SK-N-SH treated with all-trans-retinoic acid at 6 μM for 48 hours (cell line): ENCODE measurements around the gene MRPL30.

ENCODE experiments used
- ATAC-seq: fragments of 200-7000 bp; cut with Tn5 transposase; 3 replicates; pipeline ENCODE4 v1.9.1; 2020; ENCODE audit warnings: mild to moderate bottlenecking, moderate library complexity
- ARNTL ChIP-seq: fragments of 450-650 bp; formaldehyde crosslinking; IDR thresholded peaks from 2 replicates; pipeline ENCODE4 v1.5.0; 2020; ENCODE audit warnings: low read depth, mild to moderate bottlenecking, moderate library complexity, borderline replicate concordance
- BACH2 ChIP-seq: fragments of 250-450 bp; sonication (Bioruptor Pico); IDR thresholded peaks from 2 replicates; pipeline ENCODE4 v1.9.0; 2021; ENCODE audit warnings: mild to moderate bottlenecking, borderline replicate concordance
- CSDC2 ChIP-seq: fragments of 250-450 bp; sonication (Bioruptor Pico); IDR thresholded peaks from 2 replicates; pipeline ENCODE4 v1.5.0; 2020; ENCODE audit warnings: mild to moderate bottlenecking, moderate library complexity
- ESRRG ChIP-seq: fragments of 250-450 bp; sonication (Bioruptor Pico); IDR thresholded peaks from 2 replicates; pipeline ENCODE4 v1.6.1; 2021; ENCODE audit warnings: mild to moderate bottlenecking
- GLIS3 ChIP-seq: fragments of 250-450 bp; sonication (Bioruptor Pico); IDR thresholded peaks from 2 replicates; pipeline ENCODE4 v1.5.0; 2020; ENCODE audit warnings: mild to moderate bottlenecking, moderate library complexity
- ISL1 ChIP-seq: fragments of 250-450 bp; sonication (Bioruptor Pico); IDR thresholded peaks from 2 replicates; pipeline ENCODE4 v2.1.2; 2022; ENCODE audit warnings: mild to moderate bottlenecking, moderate library complexity
- OSR1 ChIP-seq: fragments of 250-450 bp; sonication (Bioruptor Pico); IDR thresholded peaks from 2 replicates; pipeline ENCODE4 v1.8.0; 2022; ENCODE audit warnings: moderate library complexity, mild to moderate bottlenecking, inconsistent platforms
- PATZ1 ChIP-seq: fragments of 250-450 bp; sonication (Bioruptor Pico); IDR thresholded peaks from 2 replicates; pipeline ENCODE4 v1.8.0; 2020; ENCODE audit warnings: mild to moderate bottlenecking, moderate library complexity, borderline replicate concordance
- PPARA ChIP-seq: fragments of 250-450 bp; sonication (Bioruptor Pico); IDR thresholded peaks from 2 replicates; pipeline ENCODE4 v1.5.0; 2020; ENCODE audit warnings: mild to moderate bottlenecking, borderline replicate concordance
- RARB ChIP-seq: fragments of 250-450 bp; sonication (Bioruptor Pico); IDR thresholded peaks from 2 replicates; pipeline ENCODE4 v1.8.0; 2021; ENCODE audit warnings: mild to moderate bottlenecking, moderate library complexity
- SNAI2 ChIP-seq: fragments of 250-450 bp; sonication (Bioruptor Pico); IDR thresholded peaks from 2 replicates; pipeline ENCODE4 v1.5.0; 2020; ENCODE audit warnings: mild to moderate bottlenecking, moderate library complexity
- TCF4 ChIP-seq: fragments of 250-450 bp; sonication (Bioruptor Pico); IDR thresholded peaks from 2 replicates; pipeline ENCODE4 v1.8.0; 2021; ENCODE audit warnings: mild to moderate bottlenecking, moderate library complexity, borderline replicate concordance
- TOX ChIP-seq: fragments of 250-450 bp; sonication (Bioruptor Pico); IDR thresholded peaks from 2 replicates; pipeline ENCODE4 v1.8.0; 2021; ENCODE audit warnings: mild to moderate bottlenecking, moderate library complexity, borderline replicate concordance
- TSHZ2 ChIP-seq: fragments of 250-450 bp; sonication (Bioruptor Pico); IDR thresholded peaks from 2 replicates; pipeline ENCODE4 v1.5.0; 2020; ENCODE audit warnings: mild to moderate bottlenecking, moderate library complexity
- ZC3H10 ChIP-seq: fragments of 250-450 bp; sonication (Bioruptor Pico); IDR thresholded peaks from 2 replicates; pipeline ENCODE4 v1.5.1; 2021; ENCODE audit warnings: mild to moderate bottlenecking, moderate library complexity
- ZFP3 ChIP-seq: fragments of 250-450 bp; sonication (Bioruptor Pico); IDR thresholded peaks from 2 replicates; pipeline ENCODE4 v1.5.0; 2020; ENCODE audit warnings: mild to moderate bottlenecking, moderate library complexity
- ZFP30 ChIP-seq: fragments of 450-650 bp; formaldehyde crosslinking; IDR thresholded peaks from 2 replicates; pipeline ENCODE4 v1.5.0; 2022; ENCODE audit warnings: mild to moderate bottlenecking, moderate library complexity
- ZNF565 ChIP-seq: fragments of 450-650 bp; formaldehyde crosslinking; conservative IDR thresholded peaks from 2 replicates; pipeline ENCODE4 v1.5.0; 2020; ENCODE audit warnings: low read depth, mild to moderate bottlenecking, moderate library complexity
- ZNF70 ChIP-seq: fragments of 450-650 bp; formaldehyde crosslinking; IDR thresholded peaks from 2 replicates; pipeline ENCODE4 v1.5.0; 2020; ENCODE audit warnings: mild to moderate bottlenecking, moderate library complexity
- ZNF8 ChIP-seq: fragments of 450-650 bp; formaldehyde crosslinking; IDR thresholded peaks from 2 replicates; pipeline ENCODE4 v1.5.0; 2020; ENCODE audit warnings: mild to moderate bottlenecking, moderate library complexity
- TF ChIP-seq, protein P1 (sequence below): fragments of 250-450 bp; sonication (Bioruptor Pico); IDR thresholded peaks from 2 replicates; pipeline ENCODE4 v1.5.1; 2020; ENCODE audit warnings: low read depth, mild to moderate bottlenecking, moderate library complexity
- TF ChIP-seq, protein P2 (sequence below): fragments of 250-450 bp; sonication (Bioruptor Pico); IDR thresholded peaks from 2 replicates; pipeline ENCODE4 v1.8.0; 2021; ENCODE audit warnings: low read depth, mild to moderate bottlenecking, moderate library complexity, borderline replicate concordance
- TF ChIP-seq, protein P3 (sequence below): fragments of 250-450 bp; sonication (Bioruptor Pico); IDR thresholded peaks from 2 replicates; pipeline ENCODE4 v1.5.1; 2021; ENCODE audit warnings: mild to moderate bottlenecking, moderate library complexity

The MRPL30 gene

GRCh38 chr2:99159594-99159993 lies 21.4 kb upstream of the MRPL30 start:
- ATAC-seq, result no peak
- TF ChIP-seq ZC3H10 (CRISPR knock-in tag) (no peak), BACH2 (CRISPR knock-in tag) (no peak), TCF4 (CRISPR knock-in tag) (no peak), GLIS3 (no peak), SNAI2 (no peak), OSR1 (CRISPR knock-in tag) (no peak), RARB (CRISPR knock-in tag) (no peak), ESRRG (CRISPR knock-in tag) (no peak), TSHZ2 (CRISPR knock-in tag) (no peak), ZFP30 (CRISPR knock-in tag) (no peak)
- TF ChIP-seq, protein P1, sequence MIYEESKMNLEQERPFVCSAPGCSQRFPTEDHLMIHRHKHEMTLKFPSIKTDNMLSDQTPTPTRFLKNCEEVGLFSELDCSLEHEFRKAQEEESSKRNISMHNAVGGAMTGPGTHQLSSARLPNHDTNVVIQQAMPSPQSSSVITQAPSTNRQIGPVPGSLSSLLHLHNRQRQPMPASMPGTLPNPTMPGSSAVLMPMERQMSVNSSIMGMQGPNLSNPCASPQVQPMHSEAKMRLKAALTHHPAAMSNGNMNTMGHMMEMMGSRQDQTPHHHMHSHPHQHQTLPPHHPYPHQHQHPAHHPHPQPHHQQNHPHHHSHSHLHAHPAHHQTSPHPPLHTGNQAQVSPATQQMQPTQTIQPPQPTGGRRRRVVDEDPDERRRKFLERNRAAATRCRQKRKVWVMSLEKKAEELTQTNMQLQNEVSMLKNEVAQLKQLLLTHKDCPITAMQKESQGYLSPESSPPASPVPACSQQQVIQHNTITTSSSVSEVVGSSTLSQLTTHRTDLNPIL, result no peak

DNA sequence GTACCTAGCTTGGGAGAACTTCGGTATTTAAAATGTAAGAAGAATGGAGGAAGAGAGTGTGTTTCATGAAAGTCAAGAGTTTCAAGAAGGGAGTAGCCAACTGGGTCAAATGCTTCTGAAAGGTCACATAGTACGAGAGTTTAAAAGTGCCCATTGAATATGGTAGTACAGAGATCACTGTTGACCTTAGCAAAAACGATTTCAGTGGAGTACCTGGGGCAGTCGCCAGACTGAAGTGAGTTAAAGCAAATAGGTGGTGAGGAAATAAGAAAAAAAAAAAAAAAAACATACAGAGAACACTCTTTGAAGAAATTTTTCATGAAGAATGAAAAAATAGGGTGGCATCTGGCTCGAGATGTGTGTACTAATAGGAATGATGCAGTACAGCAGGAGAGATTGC lies 14.8 kb upstream of the MRPL30 start:
- TF ChIP-seq PPARA (CRISPR knock-in tag), result no peak
- TF ChIP-seq ZNF8 (CRISPR knock-in tag), result no peak
- TF ChIP-seq SNAI2, result no peak
- TF ChIP-seq ZFP3 (CRISPR knock-in tag), result no peak
- TF ChIP-seq RARB (CRISPR knock-in tag), result no peak
- TF ChIP-seq, protein P1, result no peak
- TF ChIP-seq, protein P2, sequence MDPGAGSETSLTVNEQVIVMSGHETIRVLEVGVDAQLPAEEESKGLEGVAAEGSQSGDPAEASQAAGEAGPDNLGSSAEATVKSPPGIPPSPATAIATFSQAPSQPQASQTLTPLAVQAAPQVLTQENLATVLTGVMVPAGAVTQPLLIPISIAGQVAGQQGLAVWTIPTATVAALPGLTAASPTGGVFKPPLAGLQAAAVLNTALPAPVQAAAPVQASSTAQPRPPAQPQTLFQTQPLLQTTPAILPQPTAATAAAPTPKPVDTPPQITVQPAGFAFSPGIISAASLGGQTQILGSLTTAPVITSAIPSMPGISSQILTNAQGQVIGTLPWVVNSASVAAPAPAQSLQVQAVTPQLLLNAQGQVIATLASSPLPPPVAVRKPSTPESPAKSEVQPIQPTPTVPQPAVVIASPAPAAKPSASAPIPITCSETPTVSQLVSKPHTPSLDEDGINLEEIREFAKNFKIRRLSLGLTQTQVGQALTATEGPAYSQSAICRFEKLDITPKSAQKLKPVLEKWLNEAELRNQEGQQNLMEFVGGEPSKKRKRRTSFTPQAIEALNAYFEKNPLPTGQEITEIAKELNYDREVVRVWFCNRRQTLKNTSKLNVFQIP, result no peak
- no peak for TF ChIP-seq ZNF565 (CRISPR knock-in tag)
- TF ChIP-seq ZNF70 (CRISPR knock-in tag), result no peak
- TF ChIP-seq PATZ1, result no peak
- TF ChIP-seq ISL1 (CRISPR knock-in tag), result no peak
- no peak for ATAC-seq

DNA sequence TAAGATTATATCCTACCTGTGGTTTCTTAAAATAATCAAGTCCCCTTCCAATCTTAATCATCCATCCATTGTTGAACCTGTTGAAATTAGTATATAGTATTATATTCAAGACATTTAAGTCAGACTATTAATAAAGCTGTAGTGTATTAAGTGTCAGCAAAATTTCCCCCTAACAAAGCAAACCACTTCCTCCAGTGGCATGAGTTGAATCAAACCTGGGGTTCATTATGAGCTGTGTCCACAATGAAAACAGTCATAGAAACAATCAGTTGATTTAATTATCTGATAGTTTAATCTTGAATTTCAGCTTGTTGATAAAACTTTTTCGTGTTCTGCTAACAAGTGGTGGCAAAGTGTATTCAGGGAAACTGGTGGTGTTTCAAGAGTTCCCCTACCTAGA lies 11.4 kb upstream of the MRPL30 start:
- TF ChIP-seq ZFP30 (CRISPR knock-in tag) (no peak), ZFP3 (CRISPR knock-in tag) (no peak), ISL1 (CRISPR knock-in tag) (no peak), CSDC2 (no peak), ZNF565 (CRISPR knock-in tag) (no peak), TSHZ2 (CRISPR knock-in tag) (no peak), GLIS3 (no peak), TOX (CRISPR knock-in tag) (no peak), ARNTL (CRISPR knock-in tag) (no peak), ZC3H10 (CRISPR knock-in tag) (no peak), TCF4 (CRISPR knock-in tag) (no peak), PPARA (CRISPR knock-in tag) (no peak), SNAI2 (no peak), OSR1 (CRISPR knock-in tag) (no peak)
- TF ChIP-seq, protein P1, result no peak
- TF ChIP-seq, protein P3, sequence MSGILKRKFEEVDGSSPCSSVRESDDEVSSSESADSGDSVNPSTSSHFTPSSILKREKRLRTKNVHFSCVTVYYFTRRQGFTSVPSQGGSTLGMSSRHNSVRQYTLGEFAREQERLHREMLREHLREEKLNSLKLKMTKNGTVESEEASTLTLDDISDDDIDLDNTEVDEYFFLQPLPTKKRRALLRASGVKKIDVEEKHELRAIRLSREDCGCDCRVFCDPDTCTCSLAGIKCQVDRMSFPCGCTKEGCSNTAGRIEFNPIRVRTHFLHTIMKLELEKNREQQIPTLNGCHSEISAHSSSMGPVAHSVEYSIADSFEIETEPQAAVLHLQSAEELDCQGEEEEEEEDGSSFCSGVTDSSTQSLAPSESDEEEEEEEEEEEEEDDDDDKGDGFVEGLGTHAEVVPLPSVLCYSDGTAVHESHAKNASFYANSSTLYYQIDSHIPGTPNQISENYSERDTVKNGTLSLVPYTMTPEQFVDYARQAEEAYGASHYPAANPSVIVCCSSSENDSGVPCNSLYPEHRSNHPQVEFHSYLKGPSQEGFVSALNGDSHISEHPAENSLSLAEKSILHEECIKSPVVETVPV (CRISPR knock-in tag), result no peak
- ATAC-seq, result no peak
